Activated CD8-positive, alpha-beta memory T cell treated with anti-CD3 and anti-CD28 coated beads for 4 hours (primary cell): ENCODE measurements around the gene PDZD4.

Experiments
- DNase-seq, 2 donors: peaks; one replicate each; pipeline ENCODE4 v3.0.0-alpha.2; 2020; ENCODE audit warnings: low read depth in 2 of 2

The PDZD4 gene

DNA sequence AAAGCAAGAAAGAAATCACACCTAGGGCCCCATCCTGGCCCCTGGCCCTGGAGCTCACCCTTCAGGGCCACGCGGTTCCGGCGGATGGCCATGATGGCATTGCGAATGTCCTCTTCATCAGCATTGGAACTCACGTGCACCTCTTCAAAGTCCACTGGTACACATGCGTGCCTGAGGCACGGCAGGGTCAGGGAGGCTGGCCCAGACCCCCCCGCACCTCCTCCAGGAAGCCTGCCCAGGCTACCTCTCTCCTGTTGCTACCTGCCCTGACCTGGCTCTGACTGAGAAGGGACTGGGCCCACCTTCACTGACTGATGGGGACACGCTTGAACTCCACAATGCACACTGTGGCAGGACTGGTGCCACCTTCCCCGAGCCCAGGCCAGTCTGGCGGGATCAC, 40.7 kb downstream of the PDZD4 start:
- DNase-seq: no peak

DNA sequence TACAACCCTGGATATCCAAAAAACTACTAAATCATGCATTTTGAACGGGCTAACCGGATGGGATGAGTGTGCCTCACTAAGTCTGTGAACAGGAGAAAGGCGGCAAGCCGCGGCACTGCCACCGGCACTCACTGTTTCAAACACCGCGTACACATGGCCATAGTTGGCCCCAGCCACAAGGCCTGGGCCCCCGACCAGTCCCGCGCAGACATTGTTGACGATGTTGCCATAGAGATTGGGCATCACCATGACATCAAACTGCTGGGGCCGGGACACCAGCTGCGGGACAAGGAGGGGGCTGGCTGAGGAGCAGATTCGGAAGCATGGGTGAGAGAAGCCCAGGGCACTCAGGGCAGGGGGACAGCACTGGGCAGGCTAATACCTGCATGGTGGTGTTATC, 43.7 kb downstream of the PDZD4 start:
- DNase-seq: no peak

DNA sequence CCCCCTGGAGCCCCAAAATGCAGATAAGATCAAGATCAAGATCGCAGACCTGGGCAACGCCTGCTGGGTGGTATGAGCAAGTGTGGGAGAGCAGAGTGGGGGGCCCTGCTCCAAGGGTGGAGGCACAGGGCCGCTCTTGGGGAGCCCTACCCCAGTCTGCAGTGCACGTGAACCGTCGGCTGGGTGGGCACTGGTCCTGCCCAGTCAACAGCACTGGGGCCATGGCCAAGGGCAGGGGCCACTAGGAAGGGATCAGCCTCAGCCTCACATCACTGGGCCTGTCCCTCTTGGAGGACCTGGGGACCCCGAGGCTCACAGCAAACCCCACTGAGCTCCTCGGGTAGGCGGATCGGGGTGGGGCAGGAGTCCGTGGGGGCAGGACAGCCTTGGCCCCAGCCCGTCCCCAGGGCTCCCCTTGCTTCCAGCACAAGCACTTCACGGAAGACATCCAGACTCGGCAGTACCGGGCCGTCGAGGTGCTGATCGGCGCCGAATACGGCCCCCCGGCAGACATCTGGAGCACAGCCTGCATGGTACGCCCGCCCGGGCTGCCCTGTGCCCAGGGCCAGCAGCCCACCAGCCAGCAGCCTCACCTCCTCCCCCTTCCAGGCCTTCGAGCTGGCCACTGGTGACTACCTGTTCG, 45.9 kb downstream of the PDZD4 start:
- no peak for DNase-seq

- no peak for DNase-seq
Measured at GRCh38 chrX:153783378-153784013, 46.8 kb downstream of the PDZD4 start.

DNA sequence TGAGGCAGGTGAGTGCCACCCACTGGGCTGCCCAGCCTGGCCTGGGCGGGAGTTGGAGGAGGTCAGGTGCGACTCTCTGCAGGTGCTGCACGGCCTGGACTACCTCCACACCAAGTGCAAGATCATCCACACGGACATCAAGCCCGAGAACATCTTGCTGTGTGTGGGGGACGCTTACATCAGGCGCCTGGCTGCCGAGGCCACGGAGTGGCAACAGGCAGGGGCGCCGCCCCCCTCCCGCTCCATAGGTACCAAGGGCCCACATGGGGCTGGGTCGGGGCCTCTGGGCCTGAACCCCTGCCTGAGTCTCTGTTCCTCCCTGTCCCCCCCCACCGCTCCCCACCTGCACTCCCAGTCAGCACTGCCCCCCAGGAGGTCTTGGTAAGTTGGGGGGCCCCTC, 47.5 kb downstream of the PDZD4 start:
- no peak for DNase-seq

- no peak for DNase-seq
Measured at GRCh38 chrX:153782313-153782712, 48.0 kb downstream of the PDZD4 start.

DNA sequence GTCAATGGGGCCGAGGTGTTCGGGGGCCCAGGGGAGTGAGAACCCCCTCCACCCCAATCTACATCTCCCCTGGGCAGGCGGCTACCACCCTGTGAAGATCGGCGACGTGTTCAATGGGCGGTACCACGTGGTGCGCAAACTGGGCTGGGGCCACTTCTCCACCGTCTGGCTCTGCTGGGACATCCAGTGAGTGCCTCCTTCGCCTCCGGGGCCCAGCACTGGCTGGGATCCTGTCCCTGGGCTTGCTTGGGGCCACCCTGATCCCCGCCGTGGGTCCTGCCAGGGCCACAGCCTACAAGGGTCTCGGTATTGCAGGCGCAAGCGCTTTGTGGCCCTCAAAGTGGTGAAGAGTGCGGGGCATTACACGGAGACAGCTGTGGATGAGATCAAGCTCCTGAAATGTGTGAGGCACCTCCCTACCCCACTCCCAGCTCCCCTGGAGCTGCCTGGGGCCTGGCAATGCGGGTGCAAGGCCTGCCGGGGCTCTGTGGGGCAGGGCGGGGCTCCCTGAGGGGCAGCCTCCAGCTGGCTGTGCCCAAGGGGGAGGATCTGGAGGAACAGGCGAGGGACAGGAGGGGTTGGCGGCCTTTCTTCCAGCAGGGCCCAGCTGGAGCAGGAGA, 48.8 kb downstream of the PDZD4 start:
- DNase-seq: no peak

DNA sequence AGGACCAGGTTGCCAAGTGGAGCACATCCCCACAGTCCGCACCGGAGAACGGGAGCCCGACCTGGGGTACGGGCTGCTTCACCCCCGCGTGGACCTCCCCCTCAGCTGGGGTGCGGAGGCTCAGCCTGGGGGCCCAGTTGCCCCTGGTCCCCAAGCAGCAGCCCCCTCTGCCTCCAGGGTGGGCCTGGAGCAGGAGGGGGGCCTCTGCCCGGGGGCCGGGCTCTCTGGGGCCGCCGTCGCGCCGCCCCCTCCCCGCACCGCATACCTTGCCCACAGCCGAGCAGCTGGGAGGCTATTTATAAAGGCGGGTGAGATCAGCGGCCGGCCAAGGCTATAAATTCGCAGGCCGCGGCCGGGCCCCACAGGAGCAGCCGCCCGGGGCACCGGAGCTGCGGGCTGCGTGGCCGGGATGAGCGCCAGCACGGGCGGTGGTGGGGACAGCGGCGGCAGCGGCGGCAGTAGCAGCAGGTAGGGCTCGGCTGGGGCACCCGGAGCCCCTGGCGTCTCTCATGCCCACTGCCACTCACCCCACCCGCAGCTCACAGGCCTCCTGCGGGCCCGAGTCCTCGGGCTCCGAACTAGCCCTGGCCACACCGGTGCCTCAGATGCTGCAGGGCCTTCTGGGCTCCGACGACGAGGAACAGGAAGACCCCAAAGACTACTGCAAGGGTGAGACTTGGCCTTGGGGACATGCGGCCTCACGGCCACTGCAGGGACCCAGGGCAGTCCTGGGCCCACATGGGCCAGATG, 49.5 kb downstream of the PDZD4 start, which contains the start of gene SRPK3:
Gene SRPK3 (plus strand): TSS at position 364 of the 750 bp plus-strand sequence. CDS start 46 bp downstream, at position 410.
- DNase-seq: no peak

- DNase-seq: no peak
Measured at GRCh38 chrX:153779891-153780677, 50.3 kb downstream of the PDZD4 start.

DNA sequence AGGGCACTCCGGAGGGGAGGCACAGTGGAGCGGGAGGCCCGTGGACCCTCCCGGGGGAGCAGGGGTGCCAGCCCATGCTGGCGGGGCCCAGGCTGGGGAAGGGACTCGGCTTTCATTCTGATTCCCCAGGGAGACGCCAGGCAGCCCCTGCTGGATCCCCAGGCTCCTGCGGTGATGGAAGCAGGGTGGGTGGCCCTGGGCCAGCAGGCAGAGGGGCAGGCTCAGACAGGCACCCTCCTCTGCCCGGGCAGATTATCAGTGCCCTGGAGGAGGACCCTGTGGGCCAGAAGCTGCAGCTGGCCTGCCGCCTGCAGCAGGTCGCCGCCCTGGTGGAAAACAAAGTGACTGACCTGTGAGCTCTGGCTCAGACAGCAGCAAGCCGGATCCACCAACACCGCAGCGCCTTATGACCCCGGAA, 51.7 kb downstream of the PDZD4 start:
- DNase-seq: no peak

- no peak for DNase-seq
Measured at GRCh38 chrX:153778181-153778580, 52.2 kb downstream of the PDZD4 start.

- no peak for DNase-seq
Measured at GRCh38 chrX:153777261-153778090, 52.9 kb downstream of the PDZD4 start.

DNA sequence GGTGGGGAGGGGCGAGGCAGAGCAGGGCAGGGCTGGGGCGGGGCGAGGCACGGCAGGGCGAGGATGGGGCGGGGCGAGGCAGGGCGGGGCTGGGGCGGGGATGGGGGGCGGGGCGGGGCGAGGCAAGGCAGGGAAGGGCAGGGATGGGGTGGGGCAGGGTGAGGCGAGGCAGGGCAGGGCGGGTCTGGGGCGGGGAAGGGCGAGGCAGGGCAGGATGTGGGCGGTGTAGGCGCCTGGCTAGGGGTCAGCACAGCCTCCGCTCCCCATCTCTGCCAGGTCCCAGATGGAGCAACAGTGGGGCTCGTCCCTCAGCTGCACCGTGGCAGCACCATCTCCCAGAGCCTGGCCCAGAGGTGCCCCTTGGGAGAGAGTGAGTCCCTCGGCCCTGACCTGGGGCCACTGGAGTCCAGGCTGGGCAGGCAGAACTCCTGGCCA, 53.7 kb downstream of the PDZD4 start:
- DNase-seq: no peak

- no peak for DNase-seq
Measured at GRCh38 chrX:153776120-153776599, 54.2 kb downstream of the PDZD4 start.

DNA sequence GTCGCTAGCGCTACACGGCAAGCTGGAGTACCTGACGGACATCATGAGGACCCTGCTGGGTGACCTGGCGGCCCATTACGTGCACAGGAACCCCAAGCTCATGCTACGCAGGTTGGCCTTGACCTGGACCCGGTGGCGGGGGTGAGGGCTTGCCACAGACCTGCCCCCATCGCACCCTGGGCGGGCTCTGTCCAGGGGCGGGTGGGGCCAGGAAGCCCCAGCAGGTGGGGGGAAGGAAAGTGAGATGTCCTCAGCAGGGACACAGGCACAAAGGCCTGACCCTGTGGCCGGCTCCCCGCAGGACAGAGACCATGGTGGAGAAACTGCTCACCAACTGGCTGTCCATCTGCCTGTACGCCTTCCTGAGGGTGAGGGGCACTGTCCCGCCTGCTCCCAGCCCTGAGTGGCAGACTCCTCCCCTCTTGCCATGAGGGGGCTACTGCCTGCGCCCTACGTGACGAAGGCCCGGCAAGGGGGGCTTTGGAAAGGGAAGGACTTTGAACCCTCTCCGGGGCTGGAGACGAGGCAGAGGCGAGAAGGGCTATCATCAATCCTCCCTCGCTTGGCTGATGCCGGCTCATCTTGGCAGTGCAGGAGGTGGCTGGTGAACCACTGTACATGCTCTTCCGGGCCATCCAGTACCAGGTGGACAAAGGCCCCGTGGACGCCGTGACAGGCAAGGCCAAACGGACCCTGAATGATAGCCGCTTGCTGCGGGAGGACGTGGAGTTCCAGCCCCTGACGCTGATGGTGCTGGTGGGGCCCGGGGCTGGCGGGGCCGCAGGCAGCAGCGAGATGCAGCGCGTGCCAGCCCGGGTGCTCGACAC, 54.8 kb downstream of the PDZD4 start:
- DNase-seq: no peak

DNA sequence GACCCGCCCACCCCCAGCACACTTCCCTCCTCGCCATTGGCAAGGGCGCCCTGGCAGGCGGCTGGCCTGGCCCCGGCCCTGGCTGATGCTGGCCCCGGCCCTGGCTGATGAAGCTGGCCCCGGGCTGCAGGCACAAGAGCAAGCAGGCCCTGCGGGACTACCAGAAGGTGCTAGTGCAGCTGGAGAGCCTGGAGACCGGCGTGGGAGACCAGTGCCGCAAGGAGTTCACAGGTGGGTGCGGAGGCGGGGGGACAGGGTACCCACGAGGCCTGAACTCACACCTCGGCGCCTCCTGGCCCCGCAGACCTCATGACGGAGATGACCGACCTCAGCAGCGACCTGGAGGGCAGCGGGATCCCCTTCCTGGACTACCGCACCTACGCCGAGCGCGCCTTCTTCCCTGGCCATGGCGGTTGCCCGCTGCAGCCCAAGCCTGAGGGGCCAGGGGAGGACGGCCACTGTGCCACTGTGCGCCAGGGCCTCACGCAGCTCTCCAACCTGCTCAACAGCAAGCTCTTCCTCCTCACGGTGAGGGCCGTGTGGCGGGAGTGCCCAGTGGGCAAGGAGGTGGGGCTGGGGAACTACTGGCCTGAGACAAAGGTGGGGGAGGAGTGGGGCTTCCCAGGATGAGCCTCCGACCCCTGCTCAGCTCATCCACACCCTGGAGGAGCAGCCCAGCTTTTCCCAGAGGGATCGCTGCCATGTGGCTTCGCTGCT, 55.6 kb downstream of the PDZD4 start:
- DNase-seq: no peak

DNA sequence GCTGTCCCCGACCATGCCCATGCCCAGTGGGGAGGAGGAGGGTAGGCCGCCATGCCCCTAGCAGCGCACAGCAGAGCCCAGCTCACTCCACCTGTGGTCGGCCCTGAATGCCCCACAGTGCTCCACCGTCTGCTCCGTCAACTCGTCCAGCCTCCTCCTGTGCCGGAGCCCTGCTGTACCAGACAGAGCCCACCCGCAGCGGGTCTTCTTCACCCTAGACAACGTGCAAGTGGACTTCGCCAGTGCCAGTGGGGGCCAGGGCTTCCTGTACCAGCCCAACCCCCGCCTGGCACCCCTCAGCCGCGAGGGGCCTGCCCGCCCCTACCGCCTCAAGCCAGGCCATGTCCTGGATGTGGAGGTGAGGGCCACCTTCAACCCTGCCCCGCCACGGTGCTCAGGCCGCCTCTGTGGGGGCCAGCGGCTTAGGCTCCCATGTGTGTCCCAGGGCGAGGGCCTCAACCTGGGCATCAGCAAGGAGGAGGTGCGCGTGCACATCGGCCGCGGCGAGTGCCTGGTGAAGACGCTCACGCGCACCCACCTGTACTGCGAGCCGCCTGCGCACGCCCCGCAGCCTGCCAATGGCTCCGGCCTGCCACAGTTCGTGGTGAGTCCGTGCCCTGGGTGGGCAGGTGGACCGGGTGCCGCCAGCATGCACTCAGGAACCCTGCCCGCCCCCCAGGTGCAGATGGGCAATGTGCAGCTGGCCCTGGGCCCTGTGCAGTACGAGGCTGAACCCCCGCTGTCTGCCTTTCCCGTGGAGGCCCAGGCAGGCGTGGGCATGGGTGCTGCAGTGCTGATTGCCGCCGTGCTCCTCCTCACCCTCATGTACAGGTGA, 56.4 kb downstream of the PDZD4 start:
- DNase-seq: no peak

DNA sequence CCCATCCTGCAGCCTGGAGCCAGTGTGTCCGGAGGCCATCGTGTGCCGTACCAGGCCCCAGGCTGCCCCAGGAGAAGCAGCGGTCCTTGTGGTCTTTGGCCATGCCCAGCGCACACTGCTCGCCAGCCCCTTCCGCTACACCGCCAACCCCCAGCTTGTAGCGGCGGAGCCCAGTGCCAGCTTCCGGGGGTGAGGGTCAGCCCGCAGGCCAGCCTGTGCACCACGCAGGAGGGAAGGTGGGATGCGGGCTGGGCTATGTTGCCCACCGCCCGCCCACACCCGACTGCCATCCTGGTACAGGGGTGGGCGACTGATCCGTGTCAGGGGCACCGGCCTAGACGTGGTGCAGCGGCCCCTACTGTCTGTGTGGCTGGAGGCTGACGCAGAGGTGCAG, 57.1 kb downstream of the PDZD4 start:
- DNase-seq: no peak
